Subcutaneous abdominal adipose tissue (tissue), 5 donors: Measurements from ENCODE around the gene LRMDA.

Source experiments
- H3K27ac ChIP-seq: one replicate; pipeline ENCODE4 v1.7.0; 2013; ENCODE audit warnings: low read depth, mild to moderate bottlenecking, inconsistent platforms, low read length, moderate library complexity
- H3K27me3 ChIP-seq, 5 donors: one replicate each; pipeline ENCODE4 v1.7.0; 2013; ENCODE audit warnings: low read length in 5 of 5, inconsistent platforms in 1 of 5; ENCODE audit not compliant: control insufficient read depth in 5 of 5, insufficient read depth in 4 of 5
- H3K36me3 ChIP-seq, 5 donors: one replicate each; pipeline ENCODE4 v1.7.0; 2013; ENCODE audit warnings: low read length in 5 of 5; ENCODE audit not compliant: control insufficient read depth in 5 of 5, insufficient read depth in 5 of 5
- H3K4me1 ChIP-seq, 5 donors: one replicate each; pipeline ENCODE4 v1.7.0; 2013; ENCODE audit warnings: low read length in 5 of 5, mild to moderate bottlenecking in 3 of 5, moderate library complexity in 1 of 5; ENCODE audit not compliant: control insufficient read depth in 5 of 5, insufficient read depth in 5 of 5
- H3K4me3 ChIP-seq, 5 donors: one replicate each; pipeline ENCODE4 v1.7.0; 2013; ENCODE audit warnings: low read length in 5 of 5, low read depth in 1 of 5
- H3K9ac ChIP-seq, 5 donors: one replicate each; pipeline ENCODE4 v1.7.0; 2013; ENCODE audit warnings: low read length in 5 of 5, mild to moderate bottlenecking in 4 of 5, moderate library complexity in 3 of 5
- H3K9me3 ChIP-seq, 5 donors: one replicate each; pipeline ENCODE4 v1.7.0; 2013; ENCODE audit warnings: low read length in 5 of 5; ENCODE audit not compliant: control insufficient read depth in 5 of 5
- donor health status: healthy.
- donor health status: healthy.
- donor health status: healthy.
- donor health status: healthy.
- donor health status: healthy.

LRMDA gene

GRCh38 chr10:75441682-75442081 lies 10.3 kb downstream of the LRMDA start:
- Histone ChIP-seq H3K9ac (no peak overlapping the region), H3K4me1 (no peaks in the 10 kb centered on the region), H3K27ac (no peak overlapping the region), H3K27me3 (no peaks in the 10 kb centered on the region), H3K9me3 (peaks cover 0 to 19% (median 13%) of the 10 kb centered on the region in 5 donors), H3K36me3 (peaks cover 5 to 21% (median 18%) of the 10 kb centered on the region in 5 donors), H3K4me3 (no peak overlapping the region)

DNA sequence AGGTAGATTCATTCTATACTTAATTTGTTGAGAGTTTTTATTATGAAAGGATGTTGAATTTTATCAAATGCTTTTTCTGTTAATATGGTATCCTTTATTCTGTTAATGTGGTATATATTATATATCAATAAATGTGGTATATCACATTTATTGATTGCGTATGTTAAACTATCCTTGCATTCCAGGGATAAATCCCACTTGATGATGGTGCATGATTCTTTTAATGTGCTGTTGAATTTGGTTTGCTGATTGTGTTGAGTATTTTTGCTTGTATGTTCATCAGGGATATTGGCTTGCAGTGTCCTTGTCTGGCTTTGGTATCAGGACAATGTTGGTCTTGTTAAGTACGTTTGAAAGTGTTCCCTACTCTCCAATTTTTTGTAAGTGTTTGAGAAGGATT lies 11.9 kb downstream of the LRMDA start:
- no peak overlapping the region for H3K4me3 ChIP-seq

GRCh38 chr10:75444781-75445386 lies 13.5 kb downstream of the LRMDA start:
- no peak overlapping the region for H3K27ac ChIP-seq
- peaks cover 0 to 19% (median 15%) of the 10 kb centered on the region in 5 donors for H3K9me3 ChIP-seq
- peaks cover 2 to 16% (median 12%) of the 10 kb centered on the region in 5 donors for H3K4me1 ChIP-seq

More for the DNA sequence above, 11.9 kb downstream of the LRMDA start:
- Histone ChIP-seq H3K27me3 (no peaks in the 10 kb centered on the region), H3K9ac (no peak overlapping the region), H3K9me3 (peaks cover 0 to 19% (median 15%) of the 10 kb centered on the region in 5 donors), H3K36me3 (peaks cover 5 to 19% (median 14%) of the 10 kb centered on the region in 5 donors), H3K4me1 (peaks cover 2 to 8% (median 4%) of the 10 kb centered on the region in 5 donors), H3K27ac (no peak overlapping the region)

GRCh38 chr10:75446508-75446907 lies 15.1 kb downstream of the LRMDA start:
- Histone ChIP-seq H3K4me1 (peaks cover 2 to 18% (median 15%) of the 10 kb centered on the region in 5 donors), H3K9me3 (peaks cover 0 to 19% (median 15%) of the 10 kb centered on the region in 5 donors), H3K4me3 (no peak overlapping the region), H3K27me3 (no peaks in the 10 kb centered on the region), H3K27ac (no peak overlapping the region), H3K9ac (no peak overlapping the region), H3K36me3 (peaks cover 0 to 2% (median 0%) of the 10 kb centered on the region in 5 donors)

More at GRCh38 chr10:75444781-75445386, 13.5 kb downstream of the LRMDA start:
- Histone ChIP-seq H3K36me3 (peaks cover 0 to 5% (median 2%) of the 10 kb centered on the region in 5 donors), H3K9ac (no peak overlapping the region), H3K27me3 (no peaks in the 10 kb centered on the region), H3K4me3 (no peak overlapping the region)

GRCh38 chr10:75448166-75448565 lies 16.7 kb downstream of the LRMDA start:
- peaks cover 0 to under 1% (median 0%) of the 10 kb centered on the region in 5 donors for H3K36me3 ChIP-seq
- H3K9ac ChIP-seq, result no peak overlapping the region
- H3K4me3 ChIP-seq, result no peak overlapping the region
- no peaks in the 10 kb centered on the region for H3K27me3 ChIP-seq
- no peak overlapping the region for H3K27ac ChIP-seq
- peaks cover 0 to 16% (median 14%) of the 10 kb centered on the region in 5 donors for H3K9me3 ChIP-seq
- peaks cover 2 to 18% (median 15%) of the 10 kb centered on the region in 5 donors for H3K4me1 ChIP-seq

DNA sequence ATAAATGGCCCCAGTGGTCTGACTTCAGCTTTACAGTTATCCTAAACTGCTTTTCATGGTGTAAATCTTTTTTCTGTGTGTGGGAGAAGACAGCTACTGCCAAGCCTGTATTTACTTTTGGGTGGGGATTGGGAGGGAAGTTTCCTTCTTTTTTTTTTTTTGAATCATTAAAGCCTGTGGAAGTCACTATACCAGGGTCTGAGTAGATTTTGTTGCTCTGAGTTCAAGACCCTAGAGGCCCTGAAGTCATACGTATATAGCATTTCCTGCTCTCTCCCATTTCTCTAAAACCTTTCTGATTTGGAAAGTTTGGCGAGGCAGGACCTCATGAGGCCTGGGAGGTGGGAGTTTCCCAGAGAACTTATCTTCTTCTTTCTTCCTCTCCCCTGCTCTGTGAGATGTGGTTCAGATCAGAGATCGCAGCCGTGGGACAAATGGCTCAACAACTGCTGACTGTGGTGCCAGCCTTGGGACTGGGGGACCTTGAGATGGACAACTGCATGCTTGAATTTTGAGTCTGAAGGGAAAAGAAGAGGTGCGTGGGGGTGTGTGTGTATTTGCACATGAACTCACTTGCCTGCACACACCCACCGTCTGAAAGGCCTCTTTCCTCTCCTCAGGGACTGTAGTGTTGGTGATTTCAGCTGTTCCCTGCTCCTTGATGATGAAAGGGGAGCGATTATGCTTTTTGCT lies 18.1 kb downstream of the LRMDA start:
- H3K27ac ChIP-seq, result no peak overlapping the region
- H3K9ac ChIP-seq, result no peak overlapping the region
- H3K27me3 ChIP-seq, result no peaks in the 10 kb centered on the region
- peaks cover 0 to 10% (median 7%) of the 10 kb centered on the region in 5 donors for H3K9me3 ChIP-seq
- peaks cover 0 to 2% (median 0%) of the 10 kb centered on the region in 5 donors for H3K36me3 ChIP-seq
- H3K4me3 ChIP-seq, result no peak overlapping the region
- H3K4me1 ChIP-seq, result peaks cover 2 to 18% (median 15%) of the 10 kb centered on the region in 5 donors

GRCh38 chr10:75450075-75450445 lies 18.6 kb downstream of the LRMDA start:
- Histone ChIP-seq H3K9ac (no peak overlapping the region), H3K27me3 (no peaks in the 10 kb centered on the region), H3K27ac (no peak overlapping the region), H3K4me1 (peaks cover 2 to 18% (median 15%) of the 10 kb centered on the region in 5 donors), H3K4me3 (no peak overlapping the region), H3K9me3 (peaks cover 0 to 10% (median 5%) of the 10 kb centered on the region in 5 donors), H3K36me3 (peaks cover 0 to 7% (median 4%) of the 10 kb centered on the region in 5 donors)

DNA sequence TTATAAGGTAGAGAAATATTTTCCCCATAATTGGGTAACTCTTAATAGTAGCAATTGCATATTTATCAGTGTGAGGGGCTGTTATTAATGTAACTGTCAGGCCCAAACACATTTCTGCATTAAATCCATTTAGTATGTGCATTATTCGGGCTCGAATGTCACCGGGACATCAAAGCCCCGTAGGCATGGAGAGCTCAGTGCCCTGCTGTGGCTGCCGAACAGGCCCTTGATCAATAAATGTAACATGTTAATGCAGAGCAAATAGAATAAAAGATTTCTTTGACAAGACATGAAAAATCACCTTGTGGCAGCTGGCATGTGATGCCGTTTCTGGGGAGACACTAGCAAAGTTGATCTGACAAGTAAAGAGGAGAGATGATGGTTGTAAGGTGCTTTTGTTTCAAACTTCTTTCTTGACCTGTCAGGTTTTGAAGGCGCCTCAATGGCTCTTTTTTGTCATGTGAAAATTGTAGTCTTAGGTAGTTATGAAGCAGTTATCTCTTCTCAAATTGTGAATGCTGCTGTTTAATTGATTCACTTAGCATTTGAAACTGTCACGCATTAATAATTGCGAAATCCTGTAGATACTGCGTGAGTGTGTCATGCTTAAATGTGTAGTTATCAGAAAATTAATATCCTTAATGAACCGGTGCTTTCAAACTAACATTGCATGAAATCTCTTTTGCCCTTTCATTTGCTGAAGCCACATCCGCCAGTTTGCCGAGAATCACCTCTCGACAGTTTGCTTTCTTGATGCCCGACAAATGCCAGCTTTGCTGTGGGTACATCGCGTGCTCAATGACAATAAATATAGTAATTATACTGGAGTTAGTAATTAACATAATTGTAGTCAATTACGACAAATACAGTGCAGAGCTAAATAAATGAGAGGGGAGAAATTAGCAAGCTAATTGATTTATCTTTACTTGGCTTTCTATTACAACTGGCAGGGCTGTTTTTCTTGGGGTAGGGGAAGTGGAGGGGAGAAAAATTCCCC lies 19.5 kb downstream of the LRMDA start:
- Histone ChIP-seq H3K4me3 (no peak overlapping the region), H3K27me3 (no peaks in the 10 kb centered on the region), H3K27ac (no peak overlapping the region), H3K9ac (no peak overlapping the region), H3K4me1 (peaks cover 2 to 18% (median 15%) of the 10 kb centered on the region in 5 donors), H3K9me3 (peaks cover 0 to 9% (median 4%) of the 10 kb centered on the region in 5 donors), H3K36me3 (peaks cover 0 to 14% (median 10%) of the 10 kb centered on the region in 5 donors)

- peaks cover 0 to 16% (median 10%) of the 10 kb centered on the region in 5 donors for H3K36me3 ChIP-seq
- H3K4me3 ChIP-seq, result no peak overlapping the region
- no peak overlapping the region for H3K9ac ChIP-seq
- H3K4me1 ChIP-seq, result peaks cover 2 to 18% (median 15%) of the 10 kb centered on the region in 5 donors
- no peaks in the 10 kb centered on the region for H3K9me3 ChIP-seq
- H3K27me3 ChIP-seq, result no peaks in the 10 kb centered on the region
- H3K27ac ChIP-seq, result no peak overlapping the region
Observed at GRCh38 chr10:75451831-75452230, 20.4 kb downstream of the LRMDA start.
